GM23338 (cell line): ENCODE measurements around the gene E2F3.

Experiments
- CTCF ChIP-seq, 2 experiments: fragments of 200-600 bp in 1 of 2; sonication (generic) in 1 of 2; conservative IDR thresholded peaks; 2 replicates each; pipeline versions ENCODE4 v1.5.1 to v1.6.1; 2016 to 2017; ENCODE audit warnings: antibody characterized with exemption in 2 of 2, low read depth in 2 of 2, mild to moderate bottlenecking in 2 of 2, moderate library complexity in 1 of 2
- EZH2 ChIP-seq: fragments of 200-600 bp; sonication (generic); IDR thresholded peaks from one replicate; pipeline ENCODE4 v1.8.0; 2017; ENCODE audit warnings: antibody characterized with exemption, mild to moderate bottlenecking, low read depth; ENCODE audit not compliant: unreplicated experiment
- EZH2phosphoT487 ChIP-seq: fragments of 200-600 bp; sonication (generic); IDR thresholded peaks from one replicate; pipeline ENCODE4 v1.8.1; 2018; ENCODE audit warnings: antibody characterized with exemption; ENCODE audit not compliant: unreplicated experiment

- TF ChIP-seq CTCF (conservative IDR thresholded peaks at IDR 0.05; ENCODE audit: low read depth in 2 of 2) (no peak), EZH2phosphoT487 (no peak), EZH2 (no peak)
These were observed 39.1 kb upstream of the E2F3 start for GRCh38 chr6:20362623-20363022.
